OCI-LY1 (cell line): ENCODE measurements around the gene AMY1C.
"Not testable (repeated sequence)": the region's sequence is repeated elsewhere in the genome, so short reads cannot be mapped to it uniquely, and the experiment has no call there.

Experiments
- CTCF ChIP-seq: fragments of 200-600 bp; sonication (generic), shearing (Covaris generic); IDR thresholded peaks from 2 replicates; pipeline ENCODE4 v1.5.1; 2017; ENCODE audit warnings: mild to moderate bottlenecking, antibody characterized with exemption, low read length, moderate library complexity, mixed read lengths
- EZH2 ChIP-seq: fragments of 200-600 bp; sonication (generic), shearing (Covaris generic); IDR thresholded peaks from 2 replicates; pipeline ENCODE4 v1.8.0; 2017; ENCODE audit warnings: borderline replicate concordance, mixed run types, mild to moderate bottlenecking, antibody characterized with exemption, low read length, moderate library complexity, mixed read lengths

DNA sequence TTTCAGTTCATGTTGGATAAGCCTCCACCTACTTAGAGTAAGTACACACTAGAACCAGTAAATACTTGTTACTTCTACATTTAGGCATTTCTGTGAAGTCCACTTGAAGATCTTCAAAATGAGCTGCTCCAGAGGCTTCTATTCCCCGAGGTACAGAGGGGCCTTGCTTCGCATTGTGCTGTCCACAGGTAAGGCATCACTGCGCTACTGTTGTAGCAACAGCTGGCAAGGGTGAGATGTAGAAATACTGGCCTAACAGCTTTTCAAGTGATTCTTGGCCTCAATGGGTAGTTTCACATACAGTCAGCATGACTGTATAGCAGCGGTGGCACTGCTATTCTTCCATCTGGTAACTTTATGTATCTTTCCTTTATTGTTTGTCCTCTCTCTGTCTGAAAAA, 4.7 kb upstream of the AMY1C start:
- not testable (repeated sequence) for TF ChIP-seq CTCF, EZH2
